ENCODE results near the gene ITGAL.
"Not testable (repeated sequence)": the region's sequence is repeated elsewhere in the genome, so short reads cannot be mapped to it uniquely, and the experiment has no call there.

ITGAL gene

DNA sequence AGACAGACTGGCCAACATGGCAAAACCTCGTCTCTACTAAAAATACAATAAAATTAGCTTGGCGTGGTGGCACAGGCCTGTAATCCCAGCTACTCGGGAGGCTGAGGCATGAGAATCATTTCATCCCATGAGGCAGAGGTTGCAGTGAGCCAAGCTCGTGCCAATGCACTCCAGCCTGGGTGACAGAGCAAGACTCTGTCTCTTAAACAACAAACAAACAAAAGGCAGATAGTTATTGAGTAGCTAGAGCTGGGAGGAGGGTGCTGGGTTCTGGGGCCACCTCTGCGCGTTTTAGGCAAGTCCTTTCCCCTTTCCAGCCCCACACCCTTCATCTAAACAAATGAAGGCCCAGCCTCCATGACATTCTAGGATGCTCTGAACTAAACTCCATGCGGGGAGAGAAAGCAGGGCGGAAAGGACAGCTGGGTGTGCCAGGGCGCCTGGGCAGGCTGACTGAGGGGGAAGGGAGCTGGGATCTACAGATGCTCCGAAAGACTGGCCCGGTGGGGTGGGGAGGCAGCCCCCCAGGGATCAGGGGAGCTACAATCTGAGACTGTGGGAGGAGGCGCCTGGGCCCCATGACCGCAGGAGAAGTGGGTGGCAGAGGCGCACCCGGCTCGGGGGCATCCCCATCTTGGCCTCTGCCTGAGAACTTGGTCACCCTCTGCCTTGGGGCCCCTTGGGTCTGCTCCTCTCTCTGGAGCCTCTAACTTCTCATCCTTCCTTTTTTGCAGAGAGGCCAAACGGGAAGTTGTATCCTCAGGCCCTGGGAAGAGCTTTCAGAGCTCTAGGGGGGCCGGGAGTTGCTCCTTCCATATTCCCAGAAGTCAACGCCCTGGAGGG lies 910 bp downstream of the ITGAL start:
- peak overlapping the region; percentile 36 for H3K4me3 ChIP-seq (ENCODE audit: low read depth, low read length)
- TF ChIP-seq, protein P1, sequence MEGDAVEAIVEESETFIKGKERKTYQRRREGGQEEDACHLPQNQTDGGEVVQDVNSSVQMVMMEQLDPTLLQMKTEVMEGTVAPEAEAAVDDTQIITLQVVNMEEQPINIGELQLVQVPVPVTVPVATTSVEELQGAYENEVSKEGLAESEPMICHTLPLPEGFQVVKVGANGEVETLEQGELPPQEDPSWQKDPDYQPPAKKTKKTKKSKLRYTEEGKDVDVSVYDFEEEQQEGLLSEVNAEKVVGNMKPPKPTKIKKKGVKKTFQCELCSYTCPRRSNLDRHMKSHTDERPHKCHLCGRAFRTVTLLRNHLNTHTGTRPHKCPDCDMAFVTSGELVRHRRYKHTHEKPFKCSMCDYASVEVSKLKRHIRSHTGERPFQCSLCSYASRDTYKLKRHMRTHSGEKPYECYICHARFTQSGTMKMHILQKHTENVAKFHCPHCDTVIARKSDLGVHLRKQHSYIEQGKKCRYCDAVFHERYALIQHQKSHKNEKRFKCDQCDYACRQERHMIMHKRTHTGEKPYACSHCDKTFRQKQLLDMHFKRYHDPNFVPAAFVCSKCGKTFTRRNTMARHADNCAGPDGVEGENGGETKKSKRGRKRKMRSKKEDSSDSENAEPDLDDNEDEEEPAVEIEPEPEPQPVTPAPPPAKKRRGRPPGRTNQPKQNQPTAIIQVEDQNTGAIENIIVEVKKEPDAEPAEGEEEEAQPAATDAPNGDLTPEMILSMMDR (IDR thresholded peaks at IDR 0.05; ENCODE audit: borderline replicate concordance, insufficient read depth, low read depth, low read length), result no peak

DNA sequence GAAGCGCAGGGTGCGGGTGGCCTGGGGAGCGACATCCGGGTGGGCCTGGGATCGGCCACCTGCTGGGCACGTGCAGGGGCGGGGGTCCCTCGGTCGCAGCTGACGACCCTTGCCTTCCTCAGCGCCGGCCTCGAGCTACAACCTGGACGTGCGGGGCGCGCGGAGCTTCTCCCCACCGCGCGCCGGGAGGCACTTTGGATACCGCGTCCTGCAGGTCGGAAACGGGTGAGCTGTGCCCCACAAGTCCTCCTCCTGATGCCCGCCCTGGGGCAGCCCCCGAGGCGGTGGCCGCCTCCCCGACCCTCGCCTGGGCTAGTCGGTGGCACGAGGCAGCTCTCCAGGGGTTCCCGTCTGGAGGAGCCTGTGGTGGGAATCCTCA lies 1.5 kb downstream of the ITGAL start:
- H3K4me3 ChIP-seq (ENCODE audit: low read depth, low read length), result no peak overlapping the region
- TF ChIP-seq, protein P1 (IDR thresholded peaks at IDR 0.05; ENCODE audit: borderline replicate concordance, insufficient read depth, low read depth, low read length), result no peak

DNA sequence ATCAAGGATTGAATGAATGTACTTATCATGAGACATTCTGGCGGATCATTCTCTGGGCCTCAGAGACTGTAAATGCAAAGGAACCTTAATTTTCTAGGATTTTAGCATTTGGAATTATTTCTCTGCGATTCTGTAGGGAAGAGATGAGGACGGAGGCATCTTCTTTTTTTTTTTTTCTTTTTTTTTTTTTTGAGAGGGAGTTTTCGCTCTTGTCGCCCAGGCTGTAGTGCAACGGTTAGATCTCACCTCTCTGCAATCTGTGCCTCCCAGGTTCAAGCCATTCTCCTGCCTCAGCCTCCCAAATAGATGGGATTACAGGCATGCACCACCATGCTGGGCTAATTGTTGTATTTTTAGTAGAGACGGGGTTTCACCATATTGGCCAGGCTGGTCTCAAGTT lies 2.1 kb downstream of the ITGAL start:
- TF ChIP-seq, protein P1 (IDR thresholded peaks at IDR 0.05; ENCODE audit: borderline replicate concordance, insufficient read depth, low read depth, low read length), result no peak
- H3K4me3 ChIP-seq (ENCODE audit: low read depth, low read length), result no peak overlapping the region

DNA sequence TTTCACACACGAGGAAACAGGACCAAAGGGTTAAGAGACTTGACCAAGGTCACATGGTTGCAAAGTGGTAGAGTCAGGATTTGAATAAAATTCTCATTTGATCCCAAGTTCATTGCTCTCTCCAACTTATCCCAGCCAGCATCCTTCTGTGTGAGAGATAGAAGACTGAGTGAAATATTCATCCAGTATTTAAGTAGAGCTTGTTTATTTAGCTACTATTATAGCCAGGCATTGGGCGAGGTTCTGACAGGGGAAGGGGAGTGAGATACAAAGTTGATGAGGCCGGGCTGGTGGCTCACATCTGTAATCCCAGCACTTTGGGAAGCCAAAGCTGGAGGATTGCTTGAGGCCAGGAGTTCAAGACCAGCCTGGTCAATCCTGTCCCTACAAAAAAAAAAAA lies 4.4 kb downstream of the ITGAL start:
- no peak overlapping the region for H3K4me3 ChIP-seq (ENCODE audit: low read depth, low read length)
- TF ChIP-seq, protein P1 (IDR thresholded peaks at IDR 0.05; ENCODE audit: borderline replicate concordance, insufficient read depth, low read depth, low read length), result no peak

DNA sequence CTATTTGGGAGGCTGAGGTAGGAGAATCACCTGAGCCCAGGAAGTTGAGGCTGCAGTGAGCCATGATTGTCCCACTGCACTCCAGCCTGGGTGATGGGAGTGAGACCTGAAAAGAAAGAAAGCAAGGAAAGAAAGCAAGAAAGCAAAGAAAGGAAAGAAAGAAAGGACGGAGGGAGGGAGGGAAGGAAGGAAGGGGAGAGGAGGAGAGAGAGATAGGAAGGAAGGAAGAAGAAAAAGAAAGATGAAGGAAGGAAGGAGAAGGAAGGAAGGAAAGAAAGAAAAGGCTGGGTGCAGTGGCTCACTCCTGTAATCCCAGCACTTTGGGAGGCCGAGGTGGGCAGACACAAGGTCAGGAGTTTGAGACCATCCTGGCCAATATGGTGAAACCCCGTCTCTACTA lies 5.2 kb downstream of the ITGAL start:
- not testable (repeated sequence) for H3K4me3 ChIP-seq (ENCODE audit: low read depth, low read length)

DNA sequence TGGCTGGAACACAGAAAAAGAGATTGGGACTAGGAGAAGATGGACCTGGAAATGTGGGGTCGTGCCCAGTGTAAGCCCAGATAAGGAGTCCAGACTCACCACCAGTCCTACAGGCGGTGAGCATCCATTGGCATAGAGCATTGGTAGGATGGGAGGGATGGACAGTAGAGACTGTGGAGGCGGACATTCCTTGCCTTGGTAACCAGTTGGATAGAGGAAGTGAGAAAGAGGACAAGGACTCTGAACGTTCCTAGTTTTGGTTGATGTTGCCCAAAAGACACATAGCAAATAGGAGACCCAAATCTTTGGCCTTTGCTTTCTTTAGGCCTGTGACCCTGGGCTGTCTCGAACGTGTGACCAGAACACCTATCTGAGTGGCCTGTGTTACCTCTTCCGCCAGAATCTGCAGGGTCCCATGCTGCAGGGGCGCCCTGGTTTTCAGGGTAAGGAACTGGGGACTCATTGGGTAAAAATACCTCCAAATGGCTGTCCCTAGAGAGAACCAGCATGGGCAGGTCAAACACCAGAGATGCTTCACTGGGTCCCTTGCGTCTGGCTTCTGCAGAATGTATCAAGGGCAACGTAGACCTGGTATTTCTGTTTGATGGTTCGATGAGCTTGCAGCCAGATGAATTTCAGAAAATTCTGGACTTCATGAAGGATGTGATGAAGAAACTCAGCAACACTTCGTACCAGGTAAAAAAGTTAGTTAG lies 6.4 kb downstream of the ITGAL start:
- TF ChIP-seq, protein P1 (IDR thresholded peaks at IDR 0.05; ENCODE audit: borderline replicate concordance, insufficient read depth, low read depth, low read length), result no peak
- no peak overlapping the region for H3K4me3 ChIP-seq (ENCODE audit: low read depth, low read length)

DNA sequence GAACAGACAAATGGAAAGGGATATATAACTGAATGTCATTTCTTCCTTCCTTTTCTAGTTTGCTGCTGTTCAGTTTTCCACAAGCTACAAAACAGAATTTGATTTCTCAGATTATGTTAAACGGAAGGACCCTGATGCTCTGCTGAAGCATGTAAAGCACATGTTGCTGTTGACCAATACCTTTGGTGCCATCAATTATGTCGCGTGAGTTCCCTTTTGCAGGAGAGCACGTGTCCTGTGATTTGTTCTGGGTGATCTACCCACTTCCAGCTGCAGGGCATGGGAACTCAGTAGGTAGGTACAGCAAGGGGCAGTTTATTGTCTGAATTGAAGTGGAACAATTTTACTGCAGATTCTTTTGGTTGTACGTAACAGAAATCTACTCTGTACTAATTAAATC lies 8.8 kb downstream of the ITGAL start:
- no peak overlapping the region for H3K4me3 ChIP-seq (ENCODE audit: low read depth, low read length)
- TF ChIP-seq, protein P1 (IDR thresholded peaks at IDR 0.05; ENCODE audit: borderline replicate concordance, insufficient read depth, low read depth, low read length), result no peak
